Ishikawa (cell line): ENCODE data around the gene PLIN5.

Experiments
- CEBPB ChIP-seq: IDR thresholded peaks from 2 replicates; pipeline ENCODE4 v1.6.1; 2012
- CREB1 ChIP-seq: IDR thresholded peaks from 2 replicates; pipeline ENCODE4 v1.6.1; 2012; ENCODE audit warnings: low read depth
- EGR1 ChIP-seq: IDR thresholded peaks from 2 replicates; pipeline ENCODE4 v1.6.1; 2012
- EP300 ChIP-seq: IDR thresholded peaks from 2 replicates; pipeline ENCODE4 v1.6.1; 2012; ENCODE audit warnings: borderline replicate concordance
- FOXM1 ChIP-seq: IDR thresholded peaks from 2 replicates; pipeline ENCODE4 v1.6.1; 2012; ENCODE audit warnings: low read depth, borderline replicate concordance
- NFIC ChIP-seq: IDR thresholded peaks from 2 replicates; pipeline ENCODE4 v1.6.1; 2012
- RAD21 ChIP-seq: IDR thresholded peaks from 2 replicates; pipeline ENCODE4 v1.6.1; 2012; ENCODE audit warnings: low read depth
- TAF1 ChIP-seq: IDR thresholded peaks from 2 replicates; pipeline ENCODE4 v1.6.1; 2012; ENCODE audit warnings: low read depth, mild to moderate bottlenecking
- TCF12 ChIP-seq: IDR thresholded peaks from 2 replicates; pipeline ENCODE4 v1.6.1; 2012; ENCODE audit warnings: low read depth
- TEAD4 ChIP-seq: IDR thresholded peaks from 2 replicates; pipeline ENCODE4 v1.6.1; 2012
- YY1 ChIP-seq: IDR thresholded peaks from 2 replicates; pipeline ENCODE4 v1.6.1; 2012; ENCODE audit warnings: low read depth
- ZBTB7A ChIP-seq: IDR thresholded peaks from 2 replicates; pipeline ENCODE4 v1.6.1; 2012; ENCODE audit warnings: low read depth
- TF ChIP-seq, protein P1 (sequence below): IDR thresholded peaks from 2 replicates; pipeline ENCODE4 v1.6.1; 2012; ENCODE audit warnings: low read depth, mild to moderate bottlenecking
- TF ChIP-seq, protein P2 (sequence below): IDR thresholded peaks from 2 replicates; pipeline ENCODE4 v1.6.1; 2012
- TF ChIP-seq, protein P3 (sequence below): IDR thresholded peaks from 2 replicates; pipeline ENCODE4 v1.6.1; 2012

PLIN5 gene

DNA sequence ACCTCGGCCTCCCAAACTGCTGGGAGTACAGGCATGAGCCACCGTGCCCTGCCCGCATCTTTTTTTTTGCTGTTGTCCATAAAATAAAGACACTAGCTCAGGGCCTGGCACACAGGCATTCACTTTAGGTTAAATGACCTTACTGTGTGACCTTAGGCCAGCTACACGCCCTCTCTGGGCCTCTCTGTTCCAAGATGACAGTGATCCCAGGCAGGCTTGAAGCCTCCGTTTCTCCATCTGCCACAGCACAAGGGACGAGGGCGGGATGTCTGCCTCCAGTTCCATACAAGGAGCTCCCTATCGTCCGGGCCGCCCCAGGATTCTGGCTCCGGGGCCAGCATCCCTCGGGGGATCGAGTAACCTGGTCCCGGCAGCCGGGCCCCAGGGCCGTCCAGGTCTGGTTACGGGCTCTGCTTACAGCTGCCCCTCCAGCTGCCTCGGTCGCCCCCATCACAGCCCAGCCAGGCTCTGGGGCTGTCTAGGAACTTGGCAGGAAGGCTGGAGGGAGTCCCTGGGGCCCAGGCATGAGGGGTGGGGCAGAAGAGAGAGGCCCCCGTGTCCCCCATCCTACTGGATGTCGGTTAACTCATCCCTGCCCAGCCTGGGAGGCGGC is 36.4 kb upstream of the PLIN5 start:
- TF ChIP-seq CEBPB (no peak), TAF1 (no peak), TEAD4 (no peak), EGR1 (no peak), EP300 (no peak), TCF12 (no peak), RAD21 (no peak), CREB1 (no peak), FOXM1 (no peak)
- TF ChIP-seq, protein P1, sequence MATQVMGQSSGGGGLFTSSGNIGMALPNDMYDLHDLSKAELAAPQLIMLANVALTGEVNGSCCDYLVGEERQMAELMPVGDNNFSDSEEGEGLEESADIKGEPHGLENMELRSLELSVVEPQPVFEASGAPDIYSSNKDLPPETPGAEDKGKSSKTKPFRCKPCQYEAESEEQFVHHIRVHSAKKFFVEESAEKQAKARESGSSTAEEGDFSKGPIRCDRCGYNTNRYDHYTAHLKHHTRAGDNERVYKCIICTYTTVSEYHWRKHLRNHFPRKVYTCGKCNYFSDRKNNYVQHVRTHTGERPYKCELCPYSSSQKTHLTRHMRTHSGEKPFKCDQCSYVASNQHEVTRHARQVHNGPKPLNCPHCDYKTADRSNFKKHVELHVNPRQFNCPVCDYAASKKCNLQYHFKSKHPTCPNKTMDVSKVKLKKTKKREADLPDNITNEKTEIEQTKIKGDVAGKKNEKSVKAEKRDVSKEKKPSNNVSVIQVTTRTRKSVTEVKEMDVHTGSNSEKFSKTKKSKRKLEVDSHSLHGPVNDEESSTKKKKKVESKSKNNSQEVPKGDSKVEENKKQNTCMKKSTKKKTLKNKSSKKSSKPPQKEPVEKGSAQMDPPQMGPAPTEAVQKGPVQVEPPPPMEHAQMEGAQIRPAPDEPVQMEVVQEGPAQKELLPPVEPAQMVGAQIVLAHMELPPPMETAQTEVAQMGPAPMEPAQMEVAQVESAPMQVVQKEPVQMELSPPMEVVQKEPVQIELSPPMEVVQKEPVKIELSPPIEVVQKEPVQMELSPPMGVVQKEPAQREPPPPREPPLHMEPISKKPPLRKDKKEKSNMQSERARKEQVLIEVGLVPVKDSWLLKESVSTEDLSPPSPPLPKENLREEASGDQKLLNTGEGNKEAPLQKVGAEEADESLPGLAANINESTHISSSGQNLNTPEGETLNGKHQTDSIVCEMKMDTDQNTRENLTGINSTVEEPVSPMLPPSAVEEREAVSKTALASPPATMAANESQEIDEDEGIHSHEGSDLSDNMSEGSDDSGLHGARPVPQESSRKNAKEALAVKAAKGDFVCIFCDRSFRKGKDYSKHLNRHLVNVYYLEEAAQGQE: no peak

DNA sequence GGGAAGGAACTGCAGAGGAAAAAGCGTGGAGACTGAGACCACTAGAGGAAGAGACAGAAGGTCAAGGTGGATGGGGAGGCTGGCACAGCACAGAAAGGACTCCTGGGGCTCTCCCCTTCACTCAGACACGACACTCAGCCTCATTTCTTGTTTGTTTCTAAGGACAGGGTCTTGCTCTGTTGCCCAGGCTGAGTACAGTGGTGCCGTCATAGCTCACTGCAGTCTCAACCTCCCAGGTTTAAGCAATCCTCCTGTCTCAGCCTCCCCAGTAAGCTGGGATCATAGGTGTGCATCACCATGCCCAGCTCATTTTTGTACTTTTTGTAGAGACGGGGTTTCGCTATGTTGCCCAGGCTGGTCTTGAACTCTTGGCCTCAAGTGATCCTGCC is 35.9 kb upstream of the PLIN5 start:
- TF ChIP-seq TAF1 (no peak), TEAD4 (no peak), RAD21 (no peak), NFIC (no peak)

DNA sequence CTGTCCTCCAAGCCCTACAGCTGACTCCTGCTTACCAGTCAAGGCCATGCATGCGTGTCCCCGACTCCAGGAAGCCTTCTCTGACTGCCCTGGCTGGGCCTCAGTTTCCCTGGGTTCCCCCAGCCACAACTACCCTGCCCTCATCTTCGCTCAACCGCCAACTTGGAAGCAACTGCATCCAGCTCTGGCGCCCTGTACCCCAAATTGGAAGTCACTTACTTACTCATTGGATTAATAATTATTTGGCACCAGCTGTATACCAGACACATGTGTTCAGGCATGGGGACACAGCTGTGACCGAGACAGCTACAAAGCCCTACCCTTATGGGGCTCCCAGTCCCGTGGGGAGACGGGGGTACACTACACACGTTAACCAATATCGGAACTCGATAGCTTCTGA is 35.4 kb upstream of the PLIN5 start:
- TF ChIP-seq EP300 (no peak), CEBPB (no peak), ZBTB7A (no peak), TCF12 (no peak), EGR1 (no peak), NFIC (no peak)
- TF ChIP-seq, protein P1: no peak

DNA sequence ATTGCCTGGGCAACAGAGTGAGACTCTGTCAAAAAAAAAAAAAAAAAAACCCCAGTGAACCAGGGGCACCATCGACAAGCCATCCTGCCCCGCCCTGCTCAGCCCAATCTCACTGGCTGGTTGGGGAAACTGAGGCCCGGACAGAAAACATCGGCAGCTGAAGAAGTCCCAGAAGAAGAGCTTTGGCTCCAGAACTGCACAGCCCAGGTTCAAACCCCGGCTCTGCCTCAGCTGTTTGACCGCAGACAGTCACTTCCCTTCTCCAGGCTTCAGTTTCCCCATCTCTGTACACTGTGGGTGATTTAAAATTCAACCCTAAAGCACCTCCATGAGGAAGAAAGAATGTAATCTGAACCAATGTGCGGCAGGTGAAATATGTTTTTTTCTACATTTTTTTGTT is 33.9 kb upstream of the PLIN5 start:
- no peak for TF ChIP-seq YY1
- no peak for TF ChIP-seq NFIC
- TF ChIP-seq, protein P2, sequence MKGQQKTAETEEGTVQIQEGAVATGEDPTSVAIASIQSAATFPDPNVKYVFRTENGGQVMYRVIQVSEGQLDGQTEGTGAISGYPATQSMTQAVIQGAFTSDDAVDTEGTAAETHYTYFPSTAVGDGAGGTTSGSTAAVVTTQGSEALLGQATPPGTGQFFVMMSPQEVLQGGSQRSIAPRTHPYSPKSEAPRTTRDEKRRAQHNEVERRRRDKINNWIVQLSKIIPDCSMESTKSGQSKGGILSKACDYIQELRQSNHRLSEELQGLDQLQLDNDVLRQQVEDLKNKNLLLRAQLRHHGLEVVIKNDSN: no peak
- no peak for TF ChIP-seq EP300
- TF ChIP-seq, protein P3, sequence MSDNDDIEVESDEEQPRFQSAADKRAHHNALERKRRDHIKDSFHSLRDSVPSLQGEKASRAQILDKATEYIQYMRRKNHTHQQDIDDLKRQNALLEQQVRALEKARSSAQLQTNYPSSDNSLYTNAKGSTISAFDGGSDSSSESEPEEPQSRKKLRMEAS: no peak
- TF ChIP-seq CEBPB: no peak
- TF ChIP-seq FOXM1: no peak
- TF ChIP-seq TEAD4: no peak
- no peak for TF ChIP-seq EGR1
- no peak for TF ChIP-seq TCF12
- TF ChIP-seq TAF1: no peak
- TF ChIP-seq ZBTB7A: no peak
- TF ChIP-seq CREB1: no peak
- no peak for TF ChIP-seq RAD21
- TF ChIP-seq, protein P1: no peak

DNA sequence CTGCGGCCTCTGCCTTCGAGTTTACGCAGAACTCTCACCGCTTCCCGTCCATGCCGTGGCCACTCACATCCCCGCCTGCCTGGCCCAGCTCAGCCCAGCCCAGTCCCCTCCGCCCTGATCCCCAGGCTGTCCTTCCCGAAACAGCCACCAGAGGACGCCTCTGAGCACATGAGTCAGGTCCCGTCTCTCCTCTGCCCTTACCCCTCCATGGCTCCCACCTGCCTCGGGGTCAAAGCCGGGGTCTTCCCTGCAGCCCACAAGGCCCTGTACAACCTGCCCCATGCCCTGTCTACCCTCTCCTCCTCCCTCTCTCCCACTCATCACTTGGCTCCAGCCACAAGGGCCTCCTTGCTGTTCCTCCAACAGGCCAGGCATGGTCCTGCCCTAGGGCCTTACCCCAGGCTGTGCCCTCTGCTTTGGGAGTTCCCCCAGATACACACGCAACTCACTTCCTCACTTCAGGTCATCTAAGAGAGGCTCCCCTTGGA is 32.6 kb upstream of the PLIN5 start:
- TF ChIP-seq RAD21 (peak; percentile 41; the same call in 1 of the 2 replicates), EP300 (no peak)

DNA sequence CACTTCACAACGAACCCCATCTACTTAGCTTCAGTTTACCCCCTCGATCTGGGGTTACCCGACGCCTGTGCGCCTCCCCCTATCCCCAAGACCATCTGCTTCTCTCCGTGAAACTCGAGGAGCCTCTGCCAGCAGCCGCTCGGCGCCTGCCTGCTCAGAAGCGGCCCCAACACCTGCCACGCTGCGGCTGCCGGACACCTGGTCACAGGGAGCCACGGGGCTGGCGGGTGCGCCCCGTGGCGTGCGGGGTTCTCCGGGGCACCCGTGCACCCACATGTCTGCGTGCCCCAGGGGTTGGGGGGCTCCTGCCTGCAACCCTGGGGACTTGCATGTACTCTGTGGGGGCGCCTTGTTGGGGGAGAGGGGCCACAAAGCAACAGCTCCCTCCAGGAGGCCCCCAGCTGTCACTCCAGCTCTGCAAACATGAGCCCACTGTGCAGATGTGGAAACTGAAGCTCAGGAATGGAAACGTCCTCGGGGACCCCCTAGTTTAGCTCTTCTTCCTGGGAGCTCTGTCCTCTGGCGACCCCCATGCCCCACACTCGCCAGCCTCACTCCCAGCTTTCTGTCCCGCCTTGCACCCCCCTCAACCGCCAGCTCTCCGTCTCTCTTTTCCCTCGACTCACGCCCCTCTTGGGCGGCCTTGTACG is 31.5 kb upstream of the PLIN5 start:
- TF ChIP-seq, protein P1: no peak
- TF ChIP-seq EGR1 (no peak), TAF1 (no peak), CREB1 (no peak), TCF12 (no peak), EP300 (no peak), RAD21 (no peak), FOXM1 (no peak)
- TF ChIP-seq, protein P2: no peak
